ENCODE measurements around the gene DSCAML1.

- TF ChIP-seq ZNF347 (CRISPR knock-in tag; IDR thresholded peaks at IDR 0.05; ENCODE audit: low read depth), result no peak
- TF ChIP-seq GTF2F1 (IDR thresholded peaks at IDR 0.05; ENCODE audit: low read depth, low read length), result no peak
- TF ChIP-seq TFAP4 (CRISPR knock-in tag; IDR thresholded peaks at IDR 0.05; ENCODE audit: borderline replicate concordance), result no peak
- no peak for TF ChIP-seq ZNF512 (tag; IDR thresholded peaks at IDR 0.05)
- no peak for TF ChIP-seq HNRNPL (IDR thresholded peaks at IDR 0.05; ENCODE audit: low read depth, low read length)
- TF ChIP-seq ATF7 (IDR thresholded peaks at IDR 0.05), result no peak
- no peak for TF ChIP-seq NFXL1 (CRISPR knock-in tag; IDR thresholded peaks at IDR 0.05)
Observed at GRCh38 chr11:117441146-117441975, 355.7 kb downstream of the DSCAML1 start.

Data from K562 (cell line).